ENCODE data around the gene LCN2. TPM values are rescaled to one million over a fixed set of nuclear protein-coding genes. Genes with fewer than 3 reads are reported as not detected.
"Not testable (repeated sequence)": the region's sequence is repeated elsewhere in the genome, so short reads cannot be mapped to it uniquely, and the experiment has no call there.

The LCN2 gene
- total RNA-seq, 2 donors from 2014 or later: 12.3 to 358 TPM

GRCh38 chr9:128180447-128180846 is 31.2 kb downstream of the LCN2 start:
- ATAC-seq (no peak), DNase-seq (no peak)
- intact Hi-C loops (cut with DNase I, micrococcal nuclease): no loop called here

GRCh38 chr9:128181480-128181879 is 32.2 kb downstream of the LCN2 start:
- ATAC-seq; intact Hi-C loops (cut with DNase I, micrococcal nuclease): not testable (repeated sequence)
- peak in 1 of 2 donors; percentile 37 for DNase-seq

GRCh38 chr9:128182893-128183588 is 33.8 kb downstream of the LCN2 start:
- DNase-seq (no peak), ATAC-seq (no peak)
- intact Hi-C loops (cut with DNase I, micrococcal nuclease): no loop called here

- DNase-seq: no peak
- intact Hi-C loops (cut with DNase I, micrococcal nuclease): no loop called here
These were observed 37.0 kb downstream of the LCN2 start for GRCh38 chr9:128185979-128186965.

GRCh38 chr9:128187361-128187760 is 38.1 kb downstream of the LCN2 start:
- intact Hi-C loops (cut with DNase I, micrococcal nuclease): no loop called here
- ATAC-seq: no peak
- DNase-seq: no peak

More at GRCh38 chr9:128185979-128186965, 37.0 kb downstream of the LCN2 start:
- ATAC-seq: no peak

- intact Hi-C loops (cut with DNase I, micrococcal nuclease): no loop called here
- DNase-seq (no peak), ATAC-seq (no peak)
These were observed 39.0 kb downstream of the LCN2 start for GRCh38 chr9:128188209-128188608.

GRCh38 chr9:128190013-128190412 is 40.8 kb downstream of the LCN2 start:
- DNase-seq (no peak), ATAC-seq (no peak)
- intact Hi-C loops (cut with DNase I, micrococcal nuclease): no loop called here

- intact Hi-C loops (cut with DNase I, micrococcal nuclease): no loop called here
- DNase-seq (peak in 1 of 2 donors; percentile 41), ATAC-seq (peak; percentile 2)
These were observed 41.5 kb downstream of the LCN2 start for GRCh38 chr9:128190516-128191405.

- peak; percentile 75 for ATAC-seq
- intact Hi-C loops (cut with DNase I, micrococcal nuclease): no loop called here
- peak; percentile 64 to 82 for DNase-seq
These were observed 42.3 kb downstream of the LCN2 start, which contains the start of gene CIZ1 for GRCh38 chr9:128191406-128192046. Gene CIZ1, minus strand, starts transcription at chr9:128191572. Its CDS starts 715 bp downstream, at chr9:128190857.

- peak; percentile 83 for ATAC-seq
- intact Hi-C loops (cut with DNase I, micrococcal nuclease): no loop called here
- peak; percentile 88 to 93 for DNase-seq
These were observed 43.5 kb downstream of the LCN2 start for GRCh38 chr9:128192601-128193371.

- no peak for DNase-seq
- no peak for ATAC-seq
- intact Hi-C loops (cut with DNase I, micrococcal nuclease): no loop called here
These were observed 44.3 kb downstream of the LCN2 start for GRCh38 chr9:128193469-128194096.

- no peak for DNase-seq
- intact Hi-C loops (cut with DNase I, micrococcal nuclease): no loop called here
- ATAC-seq: no peak
These were observed 52.5 kb downstream of the LCN2 start for GRCh38 chr9:128201441-128202369.

GRCh38 chr9:128202648-128203023 is 53.4 kb downstream of the LCN2 start:
- DNase-seq (no peak), ATAC-seq (no peak)
- intact Hi-C loops (cut with DNase I, micrococcal nuclease): no loop called here

All from left colon (tissue), 2 donors.